ENCODE measurements around the gene NTM.

Gene NTM

GRCh38 chr11:131877246-131877942 lies 507.0 kb downstream of the NTM start:
- Histone ChIP-seq H3K27ac (ENCODE audit: low read depth, low read length) (no peak overlapping the region), H3K4me2 (ENCODE audit: low read length) (no peak overlapping the region), H3F3A (ENCODE audit: control insufficient read depth, insufficient read depth) (no peaks in the 10 kb centered on the region), H3K36me3 (ENCODE audit: control insufficient read depth, low read length) (no peaks in the 10 kb centered on the region), H3K9me2 (replicated peaks; ENCODE audit: control insufficient read depth, low read length) (no peaks in the 10 kb centered on the region), H3K4me1 (ENCODE audit: control insufficient read depth, low read length) (no peaks in the 10 kb centered on the region), H4K20me1 (ENCODE audit: control insufficient read depth, insufficient read depth, low read depth, low read length) (no peaks in the 10 kb centered on the region), H3K27me3 (ENCODE audit: control insufficient read depth, low read length) (no peaks in the 10 kb centered on the region), H3K9me3 (ENCODE audit: control insufficient read depth, insufficient read depth, low read length) (no peaks in the 10 kb centered on the region), H3K4me3 (ENCODE audit: low read length) (no peak overlapping the region), H3K79me2 (ENCODE audit: control insufficient read depth, low read length) (no peaks in the 10 kb centered on the region)
- no peak for TF ChIP-seq EZH2phosphoT487 (IDR thresholded peaks at IDR 0.05; ENCODE audit: borderline replicate concordance, low read length)
- no peak for TF ChIP-seq CTCF (IDR thresholded peaks at IDR 0.05; ENCODE audit: low read depth, low read length, poor library complexity, severe bottlenecking)

GRCh38 chr11:131880316-131880715 lies 509.9 kb downstream of the NTM start:
- H3K27ac ChIP-seq (ENCODE audit: low read depth, low read length): no peak overlapping the region
- no peaks in the 10 kb centered on the region for H3F3A ChIP-seq (ENCODE audit: control insufficient read depth, insufficient read depth)
- no peak overlapping the region for H3K4me2 ChIP-seq (ENCODE audit: low read length)
- no peaks in the 10 kb centered on the region for H4K20me1 ChIP-seq (ENCODE audit: control insufficient read depth, insufficient read depth, low read depth, low read length)
- no peaks in the 10 kb centered on the region for H3K9me3 ChIP-seq (ENCODE audit: control insufficient read depth, insufficient read depth, low read length)
- H3K27me3 ChIP-seq (ENCODE audit: control insufficient read depth, low read length): no peaks in the 10 kb centered on the region
- H3K9me2 ChIP-seq (replicated peaks; ENCODE audit: control insufficient read depth, low read length): no peaks in the 10 kb centered on the region
- TF ChIP-seq CTCF (IDR thresholded peaks at IDR 0.05; ENCODE audit: low read depth, low read length, poor library complexity, severe bottlenecking) (no peak), EZH2phosphoT487 (IDR thresholded peaks at IDR 0.05; ENCODE audit: borderline replicate concordance, low read length) (no peak)
- H3K36me3 ChIP-seq (ENCODE audit: control insufficient read depth, low read length): no peaks in the 10 kb centered on the region
- no peak overlapping the region for H3K4me3 ChIP-seq (ENCODE audit: low read length)
- H3K79me2 ChIP-seq (ENCODE audit: control insufficient read depth, low read length): no peaks in the 10 kb centered on the region
- no peaks in the 10 kb centered on the region for H3K4me1 ChIP-seq (ENCODE audit: control insufficient read depth, low read length)

DNA sequence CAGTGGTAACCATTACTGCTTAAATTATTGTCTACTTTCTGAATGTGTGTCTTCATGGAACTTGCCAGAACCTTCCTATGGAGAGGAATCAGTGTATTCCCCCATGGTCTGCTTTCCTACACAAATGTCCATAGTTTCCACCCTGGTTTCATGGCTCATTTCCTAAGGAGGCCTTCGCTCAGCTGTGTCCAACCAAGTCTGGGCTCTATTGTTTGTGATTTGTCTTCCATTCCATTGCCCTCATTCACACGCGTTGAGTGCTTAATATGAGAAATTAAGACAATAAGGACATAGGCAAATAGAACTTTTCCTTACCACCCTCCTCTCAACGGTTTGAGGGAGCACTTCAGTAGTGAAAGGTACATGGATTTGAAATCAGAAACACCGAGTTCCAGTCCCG lies 510.6 kb downstream of the NTM start:
- H3K9me3 ChIP-seq (ENCODE audit: control insufficient read depth, insufficient read depth, low read length): no peaks in the 10 kb centered on the region
- no peak for TF ChIP-seq EZH2phosphoT487 (IDR thresholded peaks at IDR 0.05; ENCODE audit: borderline replicate concordance, low read length)
- TF ChIP-seq CTCF (IDR thresholded peaks at IDR 0.05; ENCODE audit: low read depth, low read length, poor library complexity, severe bottlenecking): no peak
- H4K20me1 ChIP-seq (ENCODE audit: control insufficient read depth, insufficient read depth, low read depth, low read length): no peaks in the 10 kb centered on the region
- no peaks in the 10 kb centered on the region for H3K27me3 ChIP-seq (ENCODE audit: control insufficient read depth, low read length)
- no peaks in the 10 kb centered on the region for H3K36me3 ChIP-seq (ENCODE audit: control insufficient read depth, low read length)
- no peaks in the 10 kb centered on the region for H3K79me2 ChIP-seq (ENCODE audit: control insufficient read depth, low read length)
- no peaks in the 10 kb centered on the region for H3K4me1 ChIP-seq (ENCODE audit: control insufficient read depth, low read length)
- no peaks in the 10 kb centered on the region for H3F3A ChIP-seq (ENCODE audit: control insufficient read depth, insufficient read depth)
- no peak overlapping the region for H3K4me2 ChIP-seq (ENCODE audit: low read length)
- no peaks in the 10 kb centered on the region for H3K9me2 ChIP-seq (replicated peaks; ENCODE audit: control insufficient read depth, low read length)
- no peak overlapping the region for H3K27ac ChIP-seq (ENCODE audit: low read depth, low read length)
- no peak overlapping the region for H3K4me3 ChIP-seq (ENCODE audit: low read length)
